ENCODE data around the gene GNB5.

- TF ChIP-seq EZH2 (IDR thresholded peaks at IDR 0.05), result no peak
- no peak for TF ChIP-seq POLR2AphosphoS5 (IDR thresholded peaks at IDR 0.05; ENCODE audit: borderline replicate concordance, low read depth, low read length)
- no peak for TF ChIP-seq FOXP2 (optimal IDR thresholded peaks at IDR 0.05; ENCODE audit: control extremely low read depth, extremely low read length, insufficient read depth)
Observed at GRCh38 chr15:52233405-52233804, 42.2 kb upstream of the GNB5 start.
